WI38 (cell line): ENCODE results near the gene VARS1.

Source experiments
- H3K4me3 ChIP-seq: 2 replicates; pipeline ENCODE4 v1.5.1; 2011; ENCODE audit warnings: low read depth, mild to moderate bottlenecking, control low read depth, low read length
- CTCF ChIP-seq: IDR thresholded peaks from 2 replicates; pipeline ENCODE4 v1.5.1; 2012; ENCODE audit warnings: low read depth, mild to moderate bottlenecking, control low read depth, low read length

Gene VARS1

DNA sequence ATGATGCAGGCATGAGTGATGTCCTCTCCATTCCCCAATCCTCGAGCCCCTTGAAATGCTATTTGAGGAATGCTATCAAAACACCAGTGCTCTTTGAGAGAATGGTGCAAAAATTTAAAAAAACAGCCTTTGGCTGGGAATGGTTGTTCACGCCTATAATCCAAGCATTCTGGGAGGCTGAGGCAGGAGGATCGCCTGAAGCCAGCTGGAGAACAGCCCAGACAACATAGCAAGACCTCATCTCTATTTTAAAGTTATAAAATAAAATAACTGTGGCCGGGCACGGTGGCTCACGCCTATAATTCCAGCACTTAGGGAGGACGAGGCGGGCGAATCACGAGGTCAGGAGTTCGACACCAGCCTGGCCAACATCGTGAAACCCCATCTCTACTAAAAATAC lies 4.2 kb upstream of the VARS1 start:
- no peak for TF ChIP-seq CTCF

DNA sequence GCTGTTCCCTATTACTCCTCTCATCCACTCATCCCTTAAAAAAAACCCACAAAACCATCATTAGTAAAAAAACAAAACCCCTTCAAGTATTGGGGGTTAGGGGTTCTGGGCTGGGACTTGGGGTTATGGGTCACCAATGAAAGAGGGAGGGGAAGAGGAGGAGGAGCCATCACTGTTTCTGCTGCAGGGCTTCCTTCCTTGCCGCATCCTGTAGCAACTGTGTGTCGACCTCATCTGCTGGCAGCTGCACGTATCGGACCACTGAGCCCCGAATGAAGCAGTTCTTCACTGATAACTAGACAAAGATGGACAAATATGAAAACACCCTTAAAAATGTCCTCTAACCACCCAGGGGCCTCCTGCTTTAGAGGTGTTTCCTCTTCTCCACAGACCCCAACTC lies 2.0 kb upstream of the VARS1 start:
- no peak overlapping the region for H3K4me3 ChIP-seq
- no peak for TF ChIP-seq CTCF

More for the DNA sequence above, 4.2 kb upstream of the VARS1 start:
- H3K4me3 ChIP-seq: no peak overlapping the region

GRCh38 chr6:31796993-31797385 lies 1.4 kb upstream of the VARS1 start:
- no peak for TF ChIP-seq CTCF
- no peak overlapping the region for H3K4me3 ChIP-seq

- no peak for TF ChIP-seq CTCF
Observed at GRCh38 chr6:31794866-31795615, 511 bp downstream of the VARS1 start.

GRCh38 chr6:31794294-31794865 lies 1.2 kb downstream of the VARS1 start:
- H3K4me3 ChIP-seq: peak overlapping the region; percentile 95
- TF ChIP-seq CTCF: no peak

More at GRCh38 chr6:31794866-31795615, 511 bp downstream of the VARS1 start:
- H3K4me3 ChIP-seq: peak overlapping the region; percentile 95

DNA sequence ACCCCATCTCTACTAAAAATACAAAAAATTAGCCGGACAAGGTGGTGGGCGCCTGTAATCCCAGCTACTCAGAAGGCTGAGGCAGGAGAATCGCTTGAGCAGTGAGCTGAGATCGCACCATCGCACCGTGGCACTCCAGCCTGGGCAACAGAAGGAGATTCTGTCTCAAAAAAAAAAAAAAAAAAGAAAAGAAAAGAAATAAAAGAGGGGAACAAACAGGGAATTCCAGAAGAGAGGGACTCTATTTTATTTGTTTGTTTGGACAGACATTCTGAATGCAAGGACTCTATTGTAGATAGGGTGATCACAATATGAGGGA lies 1.7 kb downstream of the VARS1 start:
- peak overlapping the region; percentile 95 for H3K4me3 ChIP-seq

- no peak for TF ChIP-seq CTCF
- H3K4me3 ChIP-seq: no peak overlapping the region
Observed at GRCh38 chr6:31792761-31793171, 2.8 kb downstream of the VARS1 start.

DNA sequence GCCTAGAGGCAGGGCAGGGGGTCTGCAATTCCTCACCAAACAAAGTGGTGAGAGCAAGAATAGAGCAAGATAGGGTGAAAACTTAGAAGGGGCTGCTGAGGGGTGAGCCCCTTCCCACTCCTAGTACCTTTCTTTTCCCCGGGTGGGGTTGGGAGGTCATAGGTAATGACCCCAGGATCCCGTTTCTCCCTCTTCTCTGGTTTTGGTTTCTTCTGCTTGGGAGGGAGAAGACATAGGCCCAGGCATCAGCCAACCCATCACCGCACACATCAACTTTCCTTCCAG lies 3.5 kb downstream of the VARS1 start:
- TF ChIP-seq CTCF: no peak
- no peak overlapping the region for H3K4me3 ChIP-seq
